CD4-positive, alpha-beta T cell treated with Interleukin-4 for 4 hours (primary cell): ENCODE results near the gene NEU3.
"Not testable (repeated sequence)": the region's sequence is repeated elsewhere in the genome, so short reads cannot be mapped to it uniquely, and the experiment has no call there.

Experiments used
- DNase-seq: peaks from one replicate; pipeline ENCODE4 v3.0.0-alpha.2; 2020

The NEU3 gene, protein sequence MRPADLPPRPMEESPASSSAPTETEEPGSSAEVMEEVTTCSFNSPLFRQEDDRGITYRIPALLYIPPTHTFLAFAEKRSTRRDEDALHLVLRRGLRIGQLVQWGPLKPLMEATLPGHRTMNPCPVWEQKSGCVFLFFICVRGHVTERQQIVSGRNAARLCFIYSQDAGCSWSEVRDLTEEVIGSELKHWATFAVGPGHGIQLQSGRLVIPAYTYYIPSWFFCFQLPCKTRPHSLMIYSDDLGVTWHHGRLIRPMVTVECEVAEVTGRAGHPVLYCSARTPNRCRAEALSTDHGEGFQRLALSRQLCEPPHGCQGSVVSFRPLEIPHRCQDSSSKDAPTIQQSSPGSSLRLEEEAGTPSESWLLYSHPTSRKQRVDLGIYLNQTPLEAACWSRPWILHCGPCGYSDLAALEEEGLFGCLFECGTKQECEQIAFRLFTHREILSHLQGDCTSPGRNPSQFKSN

GRCh38 chr11:74988541-74989259, at the start of gene NEU3:
TSS of gene NEU3 (plus strand) at chr11:74988933. CDS start at chr11:74989061, 128 bp downstream.
- peak; percentile 78 for DNase-seq

DNA sequence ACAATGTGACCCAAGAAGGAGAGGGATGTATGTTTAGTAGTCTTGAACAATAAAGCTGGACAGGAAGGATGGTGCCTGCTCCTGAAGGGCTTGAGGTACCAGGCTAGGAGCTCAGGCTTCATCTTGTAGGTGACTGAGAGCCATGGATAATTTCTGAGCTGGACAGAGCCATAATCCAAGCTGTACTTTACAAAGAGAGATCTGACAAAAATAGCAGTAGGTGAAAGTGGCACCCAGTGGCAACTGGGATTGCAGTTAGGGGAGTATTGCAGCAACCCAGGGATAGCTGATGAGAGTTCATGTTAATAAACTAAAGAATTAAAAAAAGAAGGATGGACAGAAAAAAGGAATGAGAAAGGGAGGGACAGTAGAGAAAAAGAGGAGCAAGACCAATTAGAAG, 47.2 kb upstream of the NEU3 start:
- DNase-seq = no peak

GRCh38 chr11:74942073-74942759, 46.5 kb upstream of the NEU3 start:
- DNase-seq = no peak

GRCh38 chr11:74948546-74948897, 40.2 kb upstream of the NEU3 start:
- peak; percentile 4 for DNase-seq

- peak; percentile 97 for DNase-seq
Measured at GRCh38 chr11:74948898-74949752, 39.6 kb upstream of the NEU3 start, which contains the start of the genes SPCS2 and XRRA1. TSS of gene SPCS2 (plus strand) at chr11:74949266. CDS start at chr11:74949286, 20 bp downstream. TSS of gene XRRA1 (minus strand) at chr11:74949091. CDS start at chr11:74940878, 8,213 bp downstream.

DNA sequence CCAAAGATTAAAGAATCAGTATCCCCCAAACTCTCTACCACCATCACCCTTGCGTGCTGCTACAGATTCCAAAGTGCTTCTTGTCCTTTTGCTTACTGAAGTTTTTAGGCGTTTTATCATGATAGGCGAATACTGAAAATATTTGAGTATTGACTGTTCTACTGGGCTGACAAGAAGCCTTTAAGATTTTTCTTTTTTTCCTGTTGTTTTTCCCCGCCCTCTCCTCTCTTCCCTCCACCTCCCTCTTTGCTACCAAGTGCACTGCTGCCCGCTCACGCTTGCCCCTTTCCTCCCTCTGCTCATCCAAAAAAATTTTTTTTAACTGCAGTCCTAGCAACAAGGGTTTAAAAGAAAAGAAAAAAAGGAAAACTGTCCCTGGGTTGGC, 39.0 kb upstream of the NEU3 start:
- no peak for DNase-seq

GRCh38 chr11:74950374-74950969, 38.3 kb upstream of the NEU3 start:
- no peak for DNase-seq

DNA sequence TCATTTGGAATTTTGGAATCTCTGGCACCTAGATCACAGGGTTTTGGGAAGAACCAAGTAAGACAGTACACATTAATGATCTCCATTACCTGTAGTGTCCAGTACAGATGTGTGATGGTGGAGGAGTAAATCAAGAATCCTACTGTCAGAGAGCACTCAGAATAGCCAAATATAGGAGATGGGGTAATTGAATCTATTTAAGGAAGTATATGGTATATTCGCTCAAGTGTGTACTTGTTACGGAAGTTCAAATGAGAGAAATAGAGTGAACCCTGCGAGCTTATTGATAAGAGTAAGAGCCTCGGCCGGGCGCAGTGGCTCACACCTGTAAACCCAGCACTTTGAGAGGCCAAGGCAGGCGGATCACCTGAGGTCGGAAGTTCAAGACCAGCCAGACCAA, 37.5 kb upstream of the NEU3 start:
- no peak for DNase-seq

DNA sequence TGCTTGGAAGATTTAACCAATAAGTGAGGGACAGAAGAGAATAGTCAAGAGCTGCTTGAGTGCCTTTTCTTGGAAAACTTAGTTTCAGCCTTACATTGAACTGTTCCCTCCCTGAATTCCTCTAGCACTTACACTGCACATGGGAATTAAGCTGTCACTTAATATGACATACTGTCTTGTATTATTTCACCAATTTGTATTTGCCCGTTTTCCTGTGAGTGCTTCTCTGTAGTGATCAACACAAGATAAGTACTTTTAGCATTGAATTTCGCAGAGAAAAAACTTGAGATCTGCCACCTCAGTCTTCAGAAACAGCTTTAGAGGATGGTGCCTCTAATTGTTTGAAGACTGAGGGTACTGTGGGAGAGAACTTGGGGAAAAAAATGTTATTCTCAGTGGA, 36.0 kb upstream of the NEU3 start:
- DNase-seq = no peak

DNA sequence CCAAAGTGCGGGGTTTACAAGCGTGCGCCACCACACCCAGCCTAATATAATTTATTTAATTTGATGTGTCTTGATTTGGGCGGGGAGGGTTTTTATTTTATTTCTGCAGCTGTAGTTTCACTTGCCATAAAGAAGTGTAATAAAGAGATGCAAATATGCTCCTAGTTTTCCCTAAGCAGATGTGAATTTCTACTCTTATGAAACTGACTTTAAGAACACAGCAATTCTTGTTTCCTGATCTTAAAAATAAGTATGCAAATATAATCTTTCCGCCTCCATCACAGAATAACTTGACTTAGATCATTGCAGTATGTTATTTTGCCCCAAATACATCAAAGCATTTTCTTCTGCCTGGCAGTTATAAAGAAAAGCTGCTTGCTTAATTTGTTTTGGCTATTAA, 35.3 kb upstream of the NEU3 start:
- DNase-seq = no peak

DNA sequence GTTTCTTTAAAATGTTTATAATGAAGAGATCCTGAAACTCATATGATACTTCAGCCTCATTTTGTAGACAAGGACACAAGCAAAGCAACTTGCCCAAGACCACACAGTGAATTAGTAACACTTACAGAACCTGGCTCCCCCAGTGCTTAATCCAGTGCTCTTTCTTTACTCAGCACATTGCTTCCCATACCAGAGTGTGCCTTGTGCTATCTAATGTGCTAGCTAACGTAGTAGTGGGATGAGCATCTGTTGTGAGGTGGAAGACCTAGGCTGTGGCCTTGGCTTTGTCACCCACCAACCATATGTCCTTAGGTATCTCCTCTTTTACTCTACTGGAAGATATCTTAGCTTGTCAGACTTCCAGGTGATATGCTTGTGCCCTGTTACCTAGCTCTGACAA, 34.5 kb upstream of the NEU3 start:
- no peak for DNase-seq

DNA sequence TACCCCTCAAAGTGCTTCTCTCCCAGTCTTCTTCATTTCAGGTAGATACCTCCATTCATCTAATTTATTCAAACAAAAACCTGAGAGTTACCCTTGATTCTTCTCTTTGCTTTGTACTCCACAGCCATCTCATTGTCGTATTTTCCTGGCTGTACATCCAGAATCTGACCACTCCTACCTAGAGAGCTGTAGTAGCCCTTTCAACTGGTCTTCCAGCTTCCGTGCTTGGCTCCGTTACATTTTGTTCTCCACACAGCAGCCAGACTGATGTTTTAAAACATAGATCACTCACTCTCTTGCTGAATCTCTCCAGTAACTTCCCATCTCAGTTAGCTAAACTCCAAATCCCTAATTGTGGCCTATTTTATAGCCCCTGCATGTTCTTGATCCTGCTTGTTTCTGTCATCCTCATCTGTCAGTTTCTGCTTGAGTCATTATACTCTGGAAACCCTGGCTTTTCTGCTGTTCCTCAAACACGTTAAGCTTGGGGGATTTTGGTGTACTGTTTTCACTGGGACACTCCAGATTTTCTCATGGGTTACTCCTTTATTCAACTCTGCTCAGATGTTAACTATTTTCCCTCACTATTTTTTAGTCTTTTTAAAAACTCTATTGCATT, 32.2 kb upstream of the NEU3 start:
- DNase-seq = no peak

DNA sequence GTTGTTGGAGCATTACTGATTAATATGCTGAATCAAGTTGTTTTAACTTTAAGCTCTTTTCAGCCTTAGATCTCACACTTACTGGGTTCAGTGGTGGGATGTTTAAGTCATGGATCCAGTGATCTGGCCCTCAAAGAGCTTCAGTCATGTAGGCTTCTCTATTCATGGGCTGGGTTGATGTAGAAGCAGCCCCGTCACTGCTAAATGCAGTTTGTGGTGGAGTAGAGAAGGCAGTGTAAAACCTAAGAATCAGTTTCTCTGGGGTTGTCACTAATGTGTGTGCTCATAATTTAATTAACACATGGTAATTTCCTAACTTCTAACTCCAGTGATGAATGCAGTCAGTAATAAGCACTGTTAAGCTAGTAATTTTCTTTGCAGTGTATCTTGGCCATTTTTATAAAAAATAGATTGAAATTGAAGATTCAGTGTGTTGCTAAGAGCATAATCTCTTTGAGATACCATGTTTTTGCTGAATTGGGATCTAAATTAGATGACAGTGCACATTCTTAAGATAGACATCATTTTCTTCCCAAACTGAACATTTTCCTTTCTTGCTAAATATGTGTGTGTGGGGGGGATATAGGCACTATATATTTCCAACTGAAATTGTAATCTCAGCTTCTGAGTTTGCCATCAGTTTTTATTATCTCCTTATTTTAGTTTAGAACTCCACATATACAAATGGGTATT, 30.6 kb upstream of the NEU3 start:
- DNase-seq = no peak

DNA sequence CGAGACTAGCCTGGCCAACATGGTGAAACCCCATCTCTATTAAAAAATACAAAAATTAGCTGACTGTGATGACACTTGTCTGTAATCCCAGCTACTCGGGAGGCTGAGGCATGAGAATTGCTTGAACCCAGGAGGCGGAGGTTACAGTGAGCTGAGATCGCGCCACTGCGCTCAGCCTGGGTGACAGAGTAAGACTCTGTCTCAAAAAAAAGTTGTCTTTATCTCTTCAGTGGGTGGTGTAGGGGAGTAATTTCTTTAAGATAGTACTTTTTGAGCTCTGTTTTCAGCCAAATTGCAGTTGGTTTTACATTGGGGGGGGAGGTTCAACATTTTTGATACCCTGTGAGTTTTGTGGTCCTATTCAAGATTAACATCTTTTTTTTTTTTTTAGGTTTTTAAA, 28.6 kb upstream of the NEU3 start:
- DNase-seq = not testable (repeated sequence)

- no peak for DNase-seq
Measured at GRCh38 chr11:74966651-74967050, 22.1 kb upstream of the NEU3 start.

DNA sequence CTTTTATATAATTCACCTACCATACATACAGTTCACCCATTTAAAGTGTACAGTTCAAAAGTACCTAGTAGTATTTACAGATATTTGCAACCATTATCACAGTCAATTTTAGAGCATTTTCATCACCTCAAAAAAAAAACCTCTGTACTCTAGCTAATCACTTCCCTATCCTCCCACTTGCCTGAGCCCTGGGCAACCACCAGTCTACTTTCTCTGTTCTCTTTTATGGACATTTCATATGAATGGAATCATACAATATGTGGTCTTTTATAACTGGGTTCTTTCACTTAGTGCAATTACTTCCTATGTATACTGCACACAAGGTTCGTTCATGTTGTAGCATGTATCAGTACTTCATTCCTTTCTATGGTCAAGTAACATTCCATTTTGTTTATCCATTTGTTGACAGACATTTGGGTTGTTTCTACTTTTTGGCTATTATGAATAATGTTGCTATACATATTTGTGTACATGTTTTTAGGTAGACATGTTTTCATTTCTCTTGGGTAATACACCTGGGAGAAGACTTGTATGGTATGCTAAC, 17.8 kb upstream of the NEU3 start:
- DNase-seq = no peak

- no peak for DNase-seq
Measured at GRCh38 chr11:74971424-74971823, 17.3 kb upstream of the NEU3 start.

DNA sequence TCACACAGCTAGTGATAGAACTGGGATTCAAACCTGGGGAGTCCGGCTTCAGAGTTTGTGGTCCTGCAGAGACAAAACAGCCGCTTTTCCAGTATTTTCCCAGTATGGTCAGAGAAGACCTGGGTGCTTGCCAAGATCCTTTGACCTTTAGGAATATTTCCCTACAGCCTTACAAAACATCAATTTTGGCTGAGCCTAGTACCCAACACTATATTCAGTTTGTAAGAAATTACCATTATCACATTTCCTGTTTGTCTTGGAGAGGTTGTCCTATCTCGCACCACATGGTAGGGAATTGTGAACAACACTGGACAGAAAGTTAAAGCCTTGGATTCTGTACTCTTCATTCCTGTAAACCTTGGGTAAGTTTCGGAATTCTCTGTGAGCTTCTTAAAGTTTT, 10.7 kb upstream of the NEU3 start:
- DNase-seq = no peak

DNA sequence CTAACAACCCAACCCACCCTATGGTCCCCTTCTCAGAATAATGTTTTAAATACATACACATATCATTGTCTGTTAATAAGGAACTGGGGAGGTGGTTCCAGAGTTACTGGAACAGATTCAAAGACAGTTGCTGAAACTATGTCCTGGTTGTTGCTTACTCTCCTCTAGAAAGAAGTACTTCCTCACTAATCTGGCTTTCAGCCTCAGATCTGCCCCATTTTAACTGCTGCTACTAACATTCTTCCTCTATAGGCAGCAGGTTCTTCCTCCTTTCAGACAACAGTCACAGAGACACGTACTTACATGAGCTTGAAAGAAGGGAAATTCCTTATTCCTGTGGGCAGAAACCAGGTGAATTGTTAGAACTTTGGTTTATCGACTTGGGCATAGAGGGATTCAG, 8.1 kb upstream of the NEU3 start:
- DNase-seq = no peak

DNA sequence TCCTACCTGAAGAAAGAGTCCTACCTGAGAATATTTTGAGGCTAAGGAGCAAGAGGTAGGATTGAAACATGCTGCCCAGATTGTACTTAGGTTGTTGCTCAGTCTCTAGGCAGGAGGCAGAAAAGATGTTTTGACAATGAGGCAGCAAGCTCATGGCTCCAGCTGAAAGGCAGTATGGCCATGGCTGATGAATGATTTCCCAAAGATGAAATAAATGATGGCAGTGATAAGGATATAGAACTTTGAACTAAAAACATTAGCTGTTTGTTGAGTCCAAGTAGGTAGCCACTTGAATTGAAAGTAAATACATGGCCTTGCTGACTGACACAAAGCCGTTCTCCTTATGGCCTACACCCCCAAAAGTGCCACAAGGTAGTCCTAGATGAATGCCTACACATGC, 6.8 kb upstream of the NEU3 start:
- no peak for DNase-seq

DNA sequence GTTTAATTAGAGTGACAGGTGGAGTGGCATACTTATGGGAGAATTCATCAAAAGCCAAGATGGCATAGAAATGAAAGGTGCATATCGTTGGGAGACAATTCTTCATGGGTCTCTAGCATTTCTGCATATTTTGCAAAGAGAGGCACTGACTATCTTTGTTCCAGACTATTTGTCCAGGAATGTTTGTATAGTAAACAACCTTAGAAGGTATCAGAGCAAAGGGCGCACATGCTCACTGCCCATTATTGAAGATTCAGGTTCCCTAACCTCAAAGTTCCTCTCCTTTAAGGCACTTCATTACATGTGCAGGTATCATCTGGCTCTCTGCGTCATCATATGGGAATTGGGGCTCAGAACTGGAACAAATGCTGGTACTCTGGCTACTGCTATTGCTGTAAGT, 4.7 kb upstream of the NEU3 start:
- no peak for DNase-seq
